ENCODE data around the gene SFMBT1. TPM values are rescaled to one million over a fixed set of nuclear protein-coding genes. Genes with fewer than 3 reads are reported as not detected.

Gene SFMBT1
- total RNA-seq, 1 experiment from 2014 or later: 14.8 TPM

GRCh38 chr3:52939600-52939999, 106.3 kb downstream of the SFMBT1 start:
- Histone ChIP-seq H3K27me3 (ENCODE audit: insufficient read depth, low read length) (no peaks in the 10 kb centered on the region), H3K79me2 (ENCODE audit: insufficient read depth, low read length) (no peaks in the 10 kb centered on the region), H3K36me3 (ENCODE audit: control insufficient read depth in 1 of 2, insufficient read depth in 2 of 2, low read length in 2 of 2) (no peaks in the 10 kb centered on the region; a peak in 1 of 4 replicates), H3K4me1 (ENCODE audit: control insufficient read depth in 1 of 2, insufficient read depth in 2 of 2, low read length in 2 of 2) (no peaks in the 10 kb centered on the region), H3K9me3 (ENCODE audit: control insufficient read depth in 1 of 2, insufficient read depth in 1 of 2, low read depth in 1 of 2, low read length in 2 of 2) (no peaks in the 10 kb centered on the region), H2AFZ (ENCODE audit: low read depth, low read length, poor library complexity, severe bottlenecking) (no peak overlapping the region), H4K20me1 (ENCODE audit: insufficient read depth) (peaks cover 3% of the 10 kb centered on the region; the same call in 1 of the 2 replicates), H3K9ac (ENCODE audit: low read length) (no peak overlapping the region), H3K9me2 (ENCODE audit: insufficient read depth) (no peaks in the 10 kb centered on the region), H3K27ac (ENCODE audit: low read depth, low read length) (no peak overlapping the region), H3K4me3 (replicated peaks in 1 of 2; ENCODE audit: low read depth in 1 of 2, low read length in 2 of 2) (no peak overlapping the region), H3K4me2 (ENCODE audit: low read length) (no peak overlapping the region)
- CTCF ChIA-PET: no interaction called here
- BruUV-seq (replicated peaks): no TSS peak
- DNase-seq (ENCODE audit: low read depth, low spot score) (no peak), ATAC-seq (no peak)
- POLR2A ChIA-PET: no interaction called here
- TF ChIP-seq CTCF (IDR thresholded peaks at IDR 0.05 in 2 of 3, conservative IDR thresholded peaks at IDR 0.05 in 1 of 3; ENCODE audit: borderline replicate concordance in 1 of 3, insufficient read depth in 1 of 3, low read depth in 2 of 3, low read length in 2 of 3) (no peak), YY1 (IDR thresholded peaks at IDR 0.05; ENCODE audit: extremely low read depth, insufficient replicate concordance, low read depth, low read length) (no peak), CBX3 (IDR thresholded peaks at IDR 0.05; ENCODE audit: low read depth) (no peak), REST (IDR thresholded peaks at IDR 0.05; ENCODE audit: low read depth) (no peak), RAD21 (IDR thresholded peaks at IDR 0.05; ENCODE audit: low read depth) (no peak), POLR2AphosphoS5 (IDR thresholded peaks at IDR 0.05; ENCODE audit: low read depth, low read length) (no peak), ZFX (IDR thresholded peaks at IDR 0.05) (no peak), ZBTB33 (IDR thresholded peaks at IDR 0.05; ENCODE audit: extremely low read depth, insufficient replicate concordance, low read length) (no peak), SIN3A (IDR thresholded peaks at IDR 0.05; ENCODE audit: low read depth) (no peak), SRF (IDR thresholded peaks at IDR 0.05; ENCODE audit: low read depth) (no peak), JUND (IDR thresholded peaks at IDR 0.05) (no peak)
- intact Hi-C loops (cut with micrococcal nuclease): loop anchor here (10.0 kb wide), 1 partner anchor 135 kb away; no protein-coding TSS in a partner anchor
- RAD21 ChIA-PET (ENCODE audit: low non-redundant PET in 1 of 2, low total read pairs in 2 of 2, uncharacterized antibody in 2 of 2, unreplicated experiment in 2 of 2): no interaction called here
